COLO668 (cell line): Measurements from ENCODE around the gene PLRG1.
A peak's percentile ranks its signal among the peaks of the same experiment; 100 is the strongest.
"Not testable (repeated sequence)": the region's sequence is repeated elsewhere in the genome, so short reads cannot be mapped to it uniquely, and the experiment has no call there.

Experiments
- DNase-seq: peaks from one replicate; lab custom pipeline; 2025; ENCODE audit not compliant: unreplicated experiment; lab: John Stamatoyannopoulos, UW

The PLRG1 gene

GRCh38 chr4:154549894-154550790, at the start of gene PLRG1:
TSS of gene PLRG1 (minus strand) at chr4:154550400. CDS start at chr4:154550308, 92 bp downstream.
- DNase-seq, result peak; percentile 97

DNA sequence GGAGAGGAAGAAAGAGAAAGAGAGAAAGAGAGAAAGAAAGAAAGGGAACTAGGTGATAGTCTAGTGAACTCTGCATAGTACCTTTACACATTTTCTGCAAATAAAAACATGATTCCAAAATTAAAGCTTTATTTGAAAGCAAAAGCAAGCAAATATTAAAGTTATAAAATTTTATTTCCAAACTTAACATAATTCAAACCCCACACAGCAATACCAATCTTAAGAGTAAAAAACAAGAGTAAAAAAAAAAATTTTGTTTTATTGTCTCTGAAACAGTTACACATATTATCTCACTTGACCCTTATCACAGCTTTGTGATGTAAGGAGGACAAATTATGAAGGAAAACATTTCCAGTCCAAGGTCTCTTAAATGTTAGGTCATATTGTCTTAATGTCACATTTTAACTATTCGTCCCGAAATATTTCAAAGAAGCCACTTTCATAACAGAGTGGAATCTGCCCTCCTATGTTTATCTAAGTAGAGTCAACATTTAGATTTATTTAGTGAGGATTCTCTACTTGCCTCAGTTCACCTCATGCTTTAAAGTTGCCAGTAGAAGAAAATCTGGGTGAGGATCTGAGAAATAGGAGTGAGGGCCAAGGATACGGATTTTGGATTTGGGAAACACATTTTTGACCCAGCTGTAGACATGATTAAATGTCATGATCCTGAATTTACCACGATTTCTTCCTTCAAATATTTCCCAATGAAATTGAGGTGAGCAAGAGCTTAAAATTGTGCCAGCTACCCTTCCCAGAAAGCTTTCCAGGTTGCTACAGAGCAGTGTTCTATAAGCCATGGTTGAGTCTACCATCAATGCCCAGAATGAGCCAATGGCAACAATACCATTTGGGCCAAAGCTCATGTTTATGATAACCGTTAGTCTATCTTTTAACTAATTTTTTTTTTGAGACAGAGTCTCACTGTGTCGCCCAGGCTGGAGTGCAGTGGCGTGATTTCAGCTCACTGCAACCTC, 47.9 kb upstream of the PLRG1 start:
- no peak for DNase-seq

GRCh38 chr4:154597281-154597680, 47.1 kb upstream of the PLRG1 start:
- not testable (repeated sequence) for DNase-seq

GRCh38 chr4:154595807-154596206, 45.6 kb upstream of the PLRG1 start:
- DNase-seq, result no peak

- DNase-seq, result not testable (repeated sequence)
These were observed 44.1 kb upstream of the PLRG1 start for GRCh38 chr4:154594343-154594742.

DNA sequence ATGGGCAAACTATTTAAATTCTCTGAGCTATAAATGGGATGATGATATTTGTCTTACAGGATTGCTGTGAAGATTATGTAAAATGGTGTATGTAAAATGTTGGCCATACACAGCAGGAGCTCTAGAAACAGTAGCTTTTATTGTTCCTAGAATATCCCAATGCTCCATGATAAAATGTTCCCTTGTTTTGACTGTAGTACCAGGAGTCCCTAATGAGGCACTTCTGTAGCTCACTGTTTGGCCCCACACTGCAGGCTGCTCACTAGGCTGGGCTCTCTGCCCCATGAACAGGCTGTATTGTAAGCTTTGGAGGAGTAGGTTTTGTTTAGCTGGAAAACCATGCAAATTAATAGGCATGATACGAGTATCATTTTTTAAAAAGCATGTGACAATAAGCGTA, 43.7 kb upstream of the PLRG1 start:
- DNase-seq, result no peak

DNA sequence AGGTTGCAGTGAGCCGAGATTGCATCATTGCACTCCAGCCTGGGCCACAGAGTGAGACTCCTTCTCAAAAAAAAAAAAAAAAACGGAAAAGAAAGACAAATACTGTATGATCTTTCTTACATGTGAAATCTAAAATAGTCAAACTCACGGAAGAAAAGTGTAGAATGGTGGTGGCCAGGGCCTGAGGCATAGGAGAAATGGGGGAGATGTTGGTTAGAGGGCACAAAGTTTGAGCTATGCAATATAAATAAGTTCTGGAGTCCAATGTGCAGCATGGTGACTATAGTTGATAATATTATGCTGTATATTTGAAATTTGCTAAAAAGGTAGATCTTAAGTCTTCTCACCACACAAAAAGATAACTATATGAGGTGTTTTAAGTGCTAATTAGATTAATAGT, 41.7 kb upstream of the PLRG1 start:
- DNase-seq, result no peak

DNA sequence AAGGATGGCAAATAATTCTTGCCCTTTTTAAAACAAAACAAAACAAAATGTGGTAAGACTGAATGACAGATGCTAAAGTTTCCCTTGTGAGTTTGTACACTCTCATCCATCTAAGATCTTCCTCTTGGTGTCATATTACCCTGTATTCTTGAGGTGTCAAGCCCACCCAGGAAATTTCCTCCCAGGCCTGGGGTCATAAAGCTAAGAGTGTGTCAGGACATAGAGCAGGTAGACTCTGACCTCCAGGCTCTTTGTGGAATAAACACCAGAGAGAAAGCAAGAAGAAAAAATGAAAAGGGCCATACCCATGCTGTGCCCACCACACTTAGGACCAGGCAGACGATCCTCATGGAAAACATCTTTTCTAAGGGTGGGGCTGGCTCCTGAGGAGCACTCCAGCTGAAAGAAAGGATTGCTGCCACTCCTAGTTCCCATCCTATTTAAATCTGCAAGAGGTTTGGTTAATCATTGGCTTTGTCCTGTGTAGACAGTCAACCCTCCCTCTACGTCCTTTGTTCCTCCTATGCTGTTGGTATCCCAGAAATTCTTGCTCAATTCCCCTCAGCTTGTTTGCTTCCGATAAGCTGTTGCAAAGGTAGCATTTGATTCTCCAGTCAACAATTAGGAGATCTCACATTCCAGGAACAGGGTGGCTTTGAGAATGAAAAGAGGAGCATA, 40.3 kb upstream of the PLRG1 start, which contains the start of gene FGA:
Gene FGA (minus strand): TSS at position 414 of the 678 bp plus-strand sequence. CDS start 55 bp downstream, at position 359.
- no peak for DNase-seq

GRCh38 chr4:154589296-154590197, 39.3 kb upstream of the PLRG1 start:
- no peak for DNase-seq

- no peak for DNase-seq
These were observed 38.0 kb upstream of the PLRG1 start for GRCh38 chr4:154588198-154588597.

- no peak for DNase-seq
These were observed 36.3 kb upstream of the PLRG1 start for GRCh38 chr4:154586296-154587033.

GRCh38 chr4:154585369-154586018, 35.3 kb upstream of the PLRG1 start:
- no peak for DNase-seq

GRCh38 chr4:154584259-154584658, 34.1 kb upstream of the PLRG1 start:
- no peak for DNase-seq

DNA sequence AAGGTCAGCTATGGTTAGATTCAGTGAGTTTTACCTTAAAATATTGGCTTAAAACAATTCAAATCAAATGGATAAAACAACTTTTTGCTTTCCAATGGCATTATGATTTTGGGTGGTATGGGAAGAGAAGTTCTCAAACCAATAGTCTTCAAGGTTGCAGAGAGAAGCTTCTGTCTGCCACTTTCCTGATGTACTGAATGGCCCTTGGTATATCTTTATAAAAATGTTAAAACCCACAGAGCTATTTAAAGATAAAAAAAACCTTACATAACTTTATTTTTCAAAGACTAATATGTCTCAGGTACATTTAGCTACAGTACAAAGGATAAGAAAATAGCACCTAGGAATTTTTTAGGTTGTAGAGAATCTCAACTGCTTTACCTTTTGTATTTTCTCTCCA, 33.5 kb upstream of the PLRG1 start:
- DNase-seq, result no peak

DNA sequence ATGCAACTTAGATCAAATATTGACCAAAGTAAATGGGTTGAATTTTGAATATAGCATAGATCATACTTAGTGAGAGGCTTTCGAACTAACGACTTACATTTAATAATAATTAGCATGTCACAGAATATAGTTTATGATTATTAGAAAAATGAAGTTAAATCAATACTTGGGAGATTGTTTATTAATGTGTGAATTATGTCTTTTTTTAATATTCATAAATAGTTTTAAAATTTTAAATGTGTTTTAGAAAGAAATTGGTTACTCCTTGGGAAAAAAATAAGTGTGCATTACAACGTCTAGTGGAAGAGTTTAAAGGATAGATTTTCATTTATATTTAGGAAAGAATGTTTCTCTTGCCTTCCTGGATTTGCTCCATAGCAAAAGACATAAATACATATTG, 33.0 kb upstream of the PLRG1 start:
- DNase-seq, result no peak

DNA sequence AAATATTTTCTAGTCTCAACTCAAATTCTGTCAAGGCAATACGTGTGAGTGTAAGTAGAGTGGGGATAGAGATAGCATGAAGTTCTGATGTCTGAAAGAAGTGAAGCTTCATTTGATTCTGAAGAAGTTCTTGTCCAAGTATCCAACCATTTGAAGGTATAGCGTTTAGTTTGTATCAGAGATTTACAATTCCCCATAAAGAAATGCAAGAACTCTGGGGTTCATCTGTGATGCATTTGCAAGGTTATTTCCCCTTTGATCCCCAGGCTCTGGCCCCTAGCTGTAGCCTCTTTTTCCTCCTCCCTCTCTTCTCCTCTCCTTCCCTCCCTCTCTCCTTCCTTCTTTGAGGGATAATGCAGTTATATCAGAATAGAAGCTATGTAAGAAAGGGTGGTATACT, 32.5 kb upstream of the PLRG1 start:
- no peak for DNase-seq

DNA sequence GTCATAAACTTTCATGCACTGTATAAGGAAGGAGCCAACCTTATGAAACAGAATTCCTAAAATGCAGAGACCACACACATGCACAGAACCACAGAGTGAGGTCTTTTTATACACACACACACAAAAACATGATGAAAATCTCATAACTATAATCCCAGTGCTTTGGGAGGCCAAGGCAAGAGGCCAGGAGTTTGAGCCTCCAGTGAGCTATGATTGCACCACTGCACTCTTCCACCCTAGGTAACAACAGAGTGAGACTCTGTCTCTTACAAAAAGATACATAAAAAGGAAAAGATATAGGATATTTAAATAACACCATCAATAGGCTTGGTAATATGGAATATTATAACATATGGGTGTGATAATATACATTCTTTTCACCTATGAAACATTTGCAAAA, 29.7 kb upstream of the PLRG1 start:
- DNase-seq, result no peak

GRCh38 chr4:154578919-154579318, 28.7 kb upstream of the PLRG1 start:
- DNase-seq, result no peak

- DNase-seq, result no peak
These were observed 27.1 kb upstream of the PLRG1 start for GRCh38 chr4:154577324-154577723.
